Measurements from ENCODE around the gene CDKL2.
"Not testable (repeated sequence)": the region's sequence is repeated elsewhere in the genome, so short reads cannot be mapped to it uniquely, and the experiment has no call there.

DNA sequence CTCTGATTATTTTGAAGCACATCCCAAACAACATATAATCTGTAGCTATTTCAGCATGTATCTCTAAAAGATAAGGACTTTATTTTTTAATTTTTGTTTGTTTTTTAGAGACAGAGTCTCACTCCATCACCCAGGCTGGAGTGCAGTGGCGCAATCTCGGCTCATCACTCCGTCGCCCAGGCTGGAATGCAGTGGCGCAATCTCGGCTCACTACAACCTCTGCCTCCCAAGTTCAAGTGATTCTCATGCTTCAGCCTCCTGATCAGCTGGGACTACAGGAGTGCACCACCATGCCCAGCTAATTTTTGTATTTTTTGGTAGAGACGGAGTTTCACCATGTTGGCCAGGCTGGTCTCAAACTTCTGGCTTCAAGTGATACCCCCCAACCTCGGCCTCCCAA lies 86.1 kb downstream of the CDKL2 start:
- TF ChIP-seq, protein P1, sequence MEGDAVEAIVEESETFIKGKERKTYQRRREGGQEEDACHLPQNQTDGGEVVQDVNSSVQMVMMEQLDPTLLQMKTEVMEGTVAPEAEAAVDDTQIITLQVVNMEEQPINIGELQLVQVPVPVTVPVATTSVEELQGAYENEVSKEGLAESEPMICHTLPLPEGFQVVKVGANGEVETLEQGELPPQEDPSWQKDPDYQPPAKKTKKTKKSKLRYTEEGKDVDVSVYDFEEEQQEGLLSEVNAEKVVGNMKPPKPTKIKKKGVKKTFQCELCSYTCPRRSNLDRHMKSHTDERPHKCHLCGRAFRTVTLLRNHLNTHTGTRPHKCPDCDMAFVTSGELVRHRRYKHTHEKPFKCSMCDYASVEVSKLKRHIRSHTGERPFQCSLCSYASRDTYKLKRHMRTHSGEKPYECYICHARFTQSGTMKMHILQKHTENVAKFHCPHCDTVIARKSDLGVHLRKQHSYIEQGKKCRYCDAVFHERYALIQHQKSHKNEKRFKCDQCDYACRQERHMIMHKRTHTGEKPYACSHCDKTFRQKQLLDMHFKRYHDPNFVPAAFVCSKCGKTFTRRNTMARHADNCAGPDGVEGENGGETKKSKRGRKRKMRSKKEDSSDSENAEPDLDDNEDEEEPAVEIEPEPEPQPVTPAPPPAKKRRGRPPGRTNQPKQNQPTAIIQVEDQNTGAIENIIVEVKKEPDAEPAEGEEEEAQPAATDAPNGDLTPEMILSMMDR (optimal IDR thresholded peaks at IDR 0.05 in 1 of 3, IDR thresholded peaks at IDR 0.05 in 1 of 3, conservative IDR thresholded peaks at IDR 0.05 in 1 of 3; ENCODE audit: extremely low read depth in 1 of 3, insufficient read depth in 2 of 3, low read length in 3 of 3) = not testable (repeated sequence)
- not testable (repeated sequence) for TF ChIP-seq EZH2 (IDR thresholded peaks at IDR 0.05; ENCODE audit: low read length)
